ENCODE measurements around the gene UBE2D4. TPM values are rescaled to one million over a fixed set of nuclear protein-coding genes. Genes with fewer than 3 reads are reported as not detected.
"Not testable (repeated sequence)": the region's sequence is repeated elsewhere in the genome, so short reads cannot be mapped to it uniquely, and the experiment has no call there.

The UBE2D4 gene
- total RNA-seq, 2 experiments from 2014 or later, result 7.8 to 8.0 TPM

GRCh38 chr7:43987476-43987875 is 61.2 kb downstream of the UBE2D4 start:
- H3K27me3 Mint-ChIP-seq; POLR2A ChIA-PET; H3K27ac Mint-ChIP-seq; H3K9me3 Mint-ChIP-seq; CTCF ChIA-PET; H3K4me3 Mint-ChIP-seq; H3K4me1 Mint-ChIP-seq; H3K36me3 Mint-ChIP-seq (ENCODE audit: low read depth); DNase-seq: not testable (repeated sequence)

GRCh38 chr7:43990011-43990585 is 63.9 kb downstream of the UBE2D4 start:
- H3K36me3 Mint-ChIP-seq (ENCODE audit: low read depth); POLR2A ChIA-PET; H3K27me3 Mint-ChIP-seq; CTCF ChIA-PET; H3K9me3 Mint-ChIP-seq; H3K4me1 Mint-ChIP-seq; H3K4me3 Mint-ChIP-seq; DNase-seq; H3K27ac Mint-ChIP-seq: not testable (repeated sequence)

- H3K36me3 Mint-ChIP-seq (ENCODE audit: low read depth); H3K27ac Mint-ChIP-seq; H3K4me3 Mint-ChIP-seq; POLR2A ChIA-PET; H3K4me1 Mint-ChIP-seq; H3K9me3 Mint-ChIP-seq; CTCF ChIA-PET; DNase-seq; H3K27me3 Mint-ChIP-seq: not testable (repeated sequence)
Measured at GRCh38 chr7:43990829-43991228, 64.6 kb downstream of the UBE2D4 start.

- CTCF ChIA-PET; H3K27me3 Mint-ChIP-seq; H3K9me3 Mint-ChIP-seq; H3K4me1 Mint-ChIP-seq; POLR2A ChIA-PET; H3K4me3 Mint-ChIP-seq; H3K27ac Mint-ChIP-seq; H3K36me3 Mint-ChIP-seq (ENCODE audit: low read depth); DNase-seq: not testable (repeated sequence)
Measured at GRCh38 chr7:43992896-43993295, 66.7 kb downstream of the UBE2D4 start.

- H3K36me3 Mint-ChIP-seq (ENCODE audit: low read depth); H3K27me3 Mint-ChIP-seq; DNase-seq; H3K9me3 Mint-ChIP-seq; POLR2A ChIA-PET; H3K4me1 Mint-ChIP-seq; H3K4me3 Mint-ChIP-seq; CTCF ChIA-PET: not testable (repeated sequence)
- peak overlapping the region; percentile 31 for H3K27ac Mint-ChIP-seq
Measured at GRCh38 chr7:43994681-43995080, 68.4 kb downstream of the UBE2D4 start.

DNA sequence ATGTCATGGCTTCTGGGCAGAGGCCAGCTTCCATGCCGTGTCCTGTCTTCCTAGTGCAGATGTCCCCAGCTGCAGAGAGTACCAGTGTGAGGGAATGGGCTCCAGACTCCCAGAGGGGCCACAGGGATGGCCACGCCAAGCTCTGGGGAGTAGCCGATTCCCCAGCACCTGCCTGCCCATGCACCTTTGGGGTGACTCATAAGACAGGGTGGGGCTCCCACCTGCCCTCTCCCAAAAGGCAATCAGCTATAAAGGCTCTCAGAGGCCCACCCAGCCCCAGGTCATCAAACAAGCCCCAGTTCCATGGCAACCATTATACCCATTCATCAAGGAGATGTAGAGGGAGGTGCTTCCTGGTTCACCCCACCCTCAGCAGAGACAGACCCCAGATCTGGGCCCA is 71.3 kb downstream of the UBE2D4 start, which contains the start of gene SPDYE1:
TSS of gene SPDYE1 (plus strand) at position 366 of the 400 bp plus-strand sequence. CDS start 2,053 bp downstream, outside the sequence.
- DNase-seq; H3K27ac Mint-ChIP-seq; H3K4me1 Mint-ChIP-seq; H3K36me3 Mint-ChIP-seq (ENCODE audit: low read depth); H3K9me3 Mint-ChIP-seq; POLR2A ChIA-PET; H3K4me3 Mint-ChIP-seq; H3K27me3 Mint-ChIP-seq; CTCF ChIA-PET: not testable (repeated sequence)

Other genes with a start within 250 kb of the UBE2D4 start
- 10 to 100 TPM; 44.8 to 47.1 TPM for gene COA1, start 196.9 kb upstream of the UBE2D4 start, total RNA-seq
- 10 to 100 TPM; 22.0 to 29.4 TPM for gene BLVRA, start 167.8 kb upstream of the UBE2D4 start, total RNA-seq
- 10 to 100 TPM; 77.6 to 84.0 TPM for gene MRPS24, start 56.9 kb upstream of the UBE2D4 start, total RNA-seq
- gene URGCP, start 19.8 kb upstream of the UBE2D4 start, total RNA-seq, result 10 to 100 TPM; 23.4 to 27.1 TPM
- not detected for gene SPDYE1, start 71.5 kb downstream of the UBE2D4 start, total RNA-seq
- 100 to 1,000 TPM; 152 to 168 TPM for gene DBNL, start 118.3 kb downstream of the UBE2D4 start, total RNA-seq
- gene PGAM2, start 139.1 kb downstream of the UBE2D4 start, total RNA-seq, result under 1 TPM in 1 of 2 experiments, not detected in 1; 0.32 TPM
- 10 to 100 TPM; 31.8 to 38.2 TPM for gene POLM, start 156.1 kb downstream of the UBE2D4 start, total RNA-seq
- gene AEBP1, start 177.9 kb downstream of the UBE2D4 start, total RNA-seq, result 1 to 10 TPM; 4.1 to 4.8 TPM
- 100 to 1,000 TPM; 117 to 128 TPM for gene POLD2, start 197.1 kb downstream of the UBE2D4 start, total RNA-seq
- not detected for gene MYL7, start 214.9 kb downstream of the UBE2D4 start, total RNA-seq

All from activated CD4-positive, alpha-beta T cell treated with anti-CD3 and anti-CD28 coated beads, Interleukin-2, amount 10 ng/mL, durations not matched to agents 7 days and 5 days (primary cell).